Measurements from ENCODE around the gene USH1G. TPM values are rescaled to one million over a fixed set of nuclear protein-coding genes. Genes with fewer than 3 reads are reported as not detected.
A peak's percentile ranks its signal among the peaks of the same experiment; 100 is the strongest.

The USH1G gene
- total RNA-seq, 1 donor, result not detected

- H3K9me3 ChIP-seq (ENCODE audit: low read depth, low read length), result no peaks in the 10 kb centered on the region
- H3K4me1 ChIP-seq (ENCODE audit: insufficient read depth, low read length), result peaks cover 5% of the 10 kb centered on the region
- no peak overlapping the region for H3K27ac ChIP-seq (ENCODE audit: low read depth, low read length)
- TF ChIP-seq CTCF (IDR thresholded peaks at IDR 0.05; ENCODE audit: extremely low read depth, low read depth, low read length), result no peak
- peak; percentile 80 for DNase-seq (ENCODE audit: insufficient read length, low spot score, missing footprints)
- no peak overlapping the region for H2AFZ ChIP-seq (ENCODE audit: low read length)
- H3K79me2 ChIP-seq (ENCODE audit: insufficient read depth, low read length), result no peaks in the 10 kb centered on the region
- H3K27me3 ChIP-seq (ENCODE audit: insufficient read depth, low read length), result no peaks in the 10 kb centered on the region
- H3K36me3 ChIP-seq (ENCODE audit: insufficient read depth, low read length), result no peaks in the 10 kb centered on the region
- no peaks in the 10 kb centered on the region for H4K20me1 ChIP-seq (ENCODE audit: insufficient read depth, low read length)
- no peak overlapping the region for H3K4me3 ChIP-seq (ENCODE audit: insufficient read depth, low read length)
- H3K4me2 ChIP-seq (ENCODE audit: insufficient read depth, low read length), result no peak overlapping the region
Measured at GRCh38 chr17:74964988-74965622, 42.0 kb upstream of the USH1G start.

GRCh38 chr17:74964246-74964761 is 41.2 kb upstream of the USH1G start:
- H3K36me3 ChIP-seq (ENCODE audit: insufficient read depth, low read length), result no peaks in the 10 kb centered on the region
- peaks cover 5% of the 10 kb centered on the region for H3K4me1 ChIP-seq (ENCODE audit: insufficient read depth, low read length)
- no peak overlapping the region for H2AFZ ChIP-seq (ENCODE audit: low read length)
- H3K79me2 ChIP-seq (ENCODE audit: insufficient read depth, low read length), result no peaks in the 10 kb centered on the region
- no peaks in the 10 kb centered on the region for H3K9me3 ChIP-seq (ENCODE audit: low read depth, low read length)
- H3K27me3 ChIP-seq (ENCODE audit: insufficient read depth, low read length), result no peaks in the 10 kb centered on the region
- DNase-seq (ENCODE audit: insufficient read length, low spot score, missing footprints), result peak; percentile 62
- no peak overlapping the region for H3K4me3 ChIP-seq (ENCODE audit: insufficient read depth, low read length)
- no peak for TF ChIP-seq CTCF (IDR thresholded peaks at IDR 0.05; ENCODE audit: extremely low read depth, low read depth, low read length)
- H3K4me2 ChIP-seq (ENCODE audit: insufficient read depth, low read length), result no peak overlapping the region
- H3K27ac ChIP-seq (ENCODE audit: low read depth, low read length), result no peak overlapping the region
- H4K20me1 ChIP-seq (ENCODE audit: insufficient read depth, low read length), result no peaks in the 10 kb centered on the region

- no peaks in the 10 kb centered on the region for H3K79me2 ChIP-seq (ENCODE audit: insufficient read depth, low read length)
- peak; percentile 80 for DNase-seq (ENCODE audit: insufficient read length, low spot score, missing footprints)
- H3K9me3 ChIP-seq (ENCODE audit: low read depth, low read length), result no peaks in the 10 kb centered on the region
- H3K4me2 ChIP-seq (ENCODE audit: insufficient read depth, low read length), result no peak overlapping the region
- H3K27ac ChIP-seq (ENCODE audit: low read depth, low read length), result no peak overlapping the region
- H3K27me3 ChIP-seq (ENCODE audit: insufficient read depth, low read length), result no peaks in the 10 kb centered on the region
- H3K4me1 ChIP-seq (ENCODE audit: insufficient read depth, low read length), result peaks cover 5% of the 10 kb centered on the region
- TF ChIP-seq CTCF (IDR thresholded peaks at IDR 0.05; ENCODE audit: extremely low read depth, low read depth, low read length), result peak; percentile 16
- no peak overlapping the region for H3K4me3 ChIP-seq (ENCODE audit: insufficient read depth, low read length)
- no peaks in the 10 kb centered on the region for H4K20me1 ChIP-seq (ENCODE audit: insufficient read depth, low read length)
- H2AFZ ChIP-seq (ENCODE audit: low read length), result no peak overlapping the region
- H3K36me3 ChIP-seq (ENCODE audit: insufficient read depth, low read length), result no peaks in the 10 kb centered on the region
Measured at GRCh38 chr17:74963656-74964055, 40.6 kb upstream of the USH1G start.

GRCh38 chr17:74962622-74963394 is 39.8 kb upstream of the USH1G start:
- no peak overlapping the region for H3K4me3 ChIP-seq (ENCODE audit: insufficient read depth, low read length)
- peak; percentile 82 for DNase-seq (ENCODE audit: insufficient read length, low spot score, missing footprints)
- no peaks in the 10 kb centered on the region for H3K36me3 ChIP-seq (ENCODE audit: insufficient read depth, low read length)
- peaks cover 5% of the 10 kb centered on the region for H3K4me1 ChIP-seq (ENCODE audit: insufficient read depth, low read length)
- H3K9me3 ChIP-seq (ENCODE audit: low read depth, low read length), result no peaks in the 10 kb centered on the region
- no peaks in the 10 kb centered on the region for H3K27me3 ChIP-seq (ENCODE audit: insufficient read depth, low read length)
- H2AFZ ChIP-seq (ENCODE audit: low read length), result no peak overlapping the region
- no peak overlapping the region for H3K27ac ChIP-seq (ENCODE audit: low read depth, low read length)
- H4K20me1 ChIP-seq (ENCODE audit: insufficient read depth, low read length), result no peaks in the 10 kb centered on the region
- no peak for TF ChIP-seq CTCF (IDR thresholded peaks at IDR 0.05; ENCODE audit: extremely low read depth, low read depth, low read length)
- H3K4me2 ChIP-seq (ENCODE audit: insufficient read depth, low read length), result no peak overlapping the region
- no peaks in the 10 kb centered on the region for H3K79me2 ChIP-seq (ENCODE audit: insufficient read depth, low read length)
